ENCODE measurements around the gene ZC3H15.

Gene ZC3H15

DNA sequence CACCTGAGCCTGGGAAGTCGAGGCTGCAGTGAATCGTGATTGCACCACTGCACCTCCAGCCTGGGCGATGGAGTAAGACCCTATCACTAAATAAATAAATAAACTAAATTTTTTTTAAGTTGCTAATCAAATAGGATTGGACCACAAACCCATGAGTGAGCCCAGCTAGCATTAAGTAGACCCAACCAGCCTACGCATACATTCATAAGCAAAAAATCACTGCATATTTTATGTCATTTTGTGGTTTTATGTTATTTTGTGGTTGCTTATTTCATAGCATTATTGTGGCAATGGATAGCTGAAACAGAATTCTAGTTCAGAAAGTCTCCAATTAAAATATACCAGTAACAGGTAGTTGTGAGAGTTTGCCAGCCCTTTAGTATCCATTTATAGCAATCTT is 29.1 kb upstream of the ZC3H15 start:
- Histone ChIP-seq H3K9me3 (ENCODE audit: control insufficient read depth, insufficient read depth, low read length) (no peaks in the 10 kb centered on the region), H3K4me3 (ENCODE audit: low read length) (no peak overlapping the region), H4K20me1 (ENCODE audit: control insufficient read depth, insufficient read depth, low read depth, low read length) (no peaks in the 10 kb centered on the region), H3K27ac (ENCODE audit: low read depth, low read length) (no peak overlapping the region), H3K4me1 (ENCODE audit: control insufficient read depth, low read length) (no peaks in the 10 kb centered on the region), H3K79me2 (ENCODE audit: control insufficient read depth, low read length) (no peaks in the 10 kb centered on the region), H3F3A (ENCODE audit: control insufficient read depth, insufficient read depth) (no peaks in the 10 kb centered on the region), H3K27me3 (ENCODE audit: control insufficient read depth, low read length) (no peaks in the 10 kb centered on the region), H3K9me2 (replicated peaks; ENCODE audit: control insufficient read depth, low read length) (no peaks in the 10 kb centered on the region), H3K4me2 (ENCODE audit: low read length) (no peak overlapping the region), H3K36me3 (ENCODE audit: control insufficient read depth, low read length) (0 out of 2 replicates have a peak, but pooled peaks cover 3% of the 10 kb centered on the region)
- TF ChIP-seq, protein P1, sequence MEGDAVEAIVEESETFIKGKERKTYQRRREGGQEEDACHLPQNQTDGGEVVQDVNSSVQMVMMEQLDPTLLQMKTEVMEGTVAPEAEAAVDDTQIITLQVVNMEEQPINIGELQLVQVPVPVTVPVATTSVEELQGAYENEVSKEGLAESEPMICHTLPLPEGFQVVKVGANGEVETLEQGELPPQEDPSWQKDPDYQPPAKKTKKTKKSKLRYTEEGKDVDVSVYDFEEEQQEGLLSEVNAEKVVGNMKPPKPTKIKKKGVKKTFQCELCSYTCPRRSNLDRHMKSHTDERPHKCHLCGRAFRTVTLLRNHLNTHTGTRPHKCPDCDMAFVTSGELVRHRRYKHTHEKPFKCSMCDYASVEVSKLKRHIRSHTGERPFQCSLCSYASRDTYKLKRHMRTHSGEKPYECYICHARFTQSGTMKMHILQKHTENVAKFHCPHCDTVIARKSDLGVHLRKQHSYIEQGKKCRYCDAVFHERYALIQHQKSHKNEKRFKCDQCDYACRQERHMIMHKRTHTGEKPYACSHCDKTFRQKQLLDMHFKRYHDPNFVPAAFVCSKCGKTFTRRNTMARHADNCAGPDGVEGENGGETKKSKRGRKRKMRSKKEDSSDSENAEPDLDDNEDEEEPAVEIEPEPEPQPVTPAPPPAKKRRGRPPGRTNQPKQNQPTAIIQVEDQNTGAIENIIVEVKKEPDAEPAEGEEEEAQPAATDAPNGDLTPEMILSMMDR (IDR thresholded peaks at IDR 0.05; ENCODE audit: low read depth, low read length, poor library complexity, severe bottlenecking): no peak
- no peak for TF ChIP-seq EZH2phosphoT487 (IDR thresholded peaks at IDR 0.05; ENCODE audit: borderline replicate concordance, low read length)

DNA sequence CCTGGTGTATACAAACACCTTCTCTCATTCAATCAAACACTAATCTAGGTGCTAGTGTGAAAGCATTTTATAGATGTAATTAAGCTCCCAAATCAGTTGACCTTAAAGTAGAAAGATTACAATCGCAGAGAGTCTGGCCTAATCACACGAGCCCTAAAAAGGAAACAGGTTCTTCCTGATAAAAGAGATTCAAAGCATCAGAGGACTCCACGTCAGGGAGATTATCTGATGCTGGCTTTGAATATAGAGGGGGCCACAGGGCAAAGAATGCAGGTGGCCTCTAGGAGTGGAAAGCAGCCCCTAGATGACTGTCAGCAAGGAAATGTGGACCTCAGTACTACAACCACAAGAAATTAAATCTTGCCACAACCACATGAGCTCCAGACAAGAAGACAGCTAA is 28.2 kb upstream of the ZC3H15 start:
- Histone ChIP-seq H3K4me3 (ENCODE audit: low read length) (no peak overlapping the region), H3K36me3 (ENCODE audit: control insufficient read depth, low read length) (0 out of 2 replicates have a peak, but pooled peaks cover 3% of the 10 kb centered on the region), H3K27me3 (ENCODE audit: control insufficient read depth, low read length) (no peaks in the 10 kb centered on the region), H3F3A (ENCODE audit: control insufficient read depth, insufficient read depth) (no peaks in the 10 kb centered on the region), H3K4me2 (ENCODE audit: low read length) (no peak overlapping the region), H3K9me3 (ENCODE audit: control insufficient read depth, insufficient read depth, low read length) (no peaks in the 10 kb centered on the region), H3K9me2 (replicated peaks; ENCODE audit: control insufficient read depth, low read length) (no peaks in the 10 kb centered on the region), H3K4me1 (ENCODE audit: control insufficient read depth, low read length) (no peaks in the 10 kb centered on the region), H3K27ac (ENCODE audit: low read depth, low read length) (no peak overlapping the region), H3K79me2 (ENCODE audit: control insufficient read depth, low read length) (no peaks in the 10 kb centered on the region), H4K20me1 (ENCODE audit: control insufficient read depth, insufficient read depth, low read depth, low read length) (no peaks in the 10 kb centered on the region)
- no peak for TF ChIP-seq EZH2phosphoT487 (IDR thresholded peaks at IDR 0.05; ENCODE audit: borderline replicate concordance, low read length)
- TF ChIP-seq, protein P1 (IDR thresholded peaks at IDR 0.05; ENCODE audit: low read depth, low read length, poor library complexity, severe bottlenecking): no peak

DNA sequence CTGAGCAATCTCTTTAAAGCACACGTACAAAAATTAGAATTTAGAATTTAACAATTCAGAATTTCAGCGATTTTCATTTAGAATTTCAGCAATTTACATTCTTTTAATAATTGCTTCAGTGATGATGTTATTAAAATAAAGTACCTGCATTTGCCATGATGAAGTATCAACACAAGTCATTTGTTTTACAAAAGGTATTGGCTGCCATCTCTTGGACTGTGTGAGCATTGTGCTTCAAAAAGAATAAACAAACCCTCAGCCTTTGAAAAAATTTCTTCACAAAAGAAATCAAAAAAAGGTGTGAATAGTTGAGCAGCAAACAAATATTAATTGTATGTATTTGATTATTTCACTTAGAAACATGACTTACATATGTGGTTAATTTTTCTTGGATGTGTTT is 27.1 kb upstream of the ZC3H15 start:
- H3K27ac ChIP-seq (ENCODE audit: low read depth, low read length): no peak overlapping the region
- no peak for TF ChIP-seq EZH2phosphoT487 (IDR thresholded peaks at IDR 0.05; ENCODE audit: borderline replicate concordance, low read length)
- TF ChIP-seq, protein P1 (IDR thresholded peaks at IDR 0.05; ENCODE audit: low read depth, low read length, poor library complexity, severe bottlenecking): peak; percentile 26
- no peaks in the 10 kb centered on the region for H4K20me1 ChIP-seq (ENCODE audit: control insufficient read depth, insufficient read depth, low read depth, low read length)
- H3K4me2 ChIP-seq (ENCODE audit: low read length): no peak overlapping the region
- H3K9me2 ChIP-seq (replicated peaks; ENCODE audit: control insufficient read depth, low read length): no peaks in the 10 kb centered on the region
- H3K79me2 ChIP-seq (ENCODE audit: control insufficient read depth, low read length): no peaks in the 10 kb centered on the region
- H3K27me3 ChIP-seq (ENCODE audit: control insufficient read depth, low read length): no peaks in the 10 kb centered on the region
- no peaks in the 10 kb centered on the region for H3F3A ChIP-seq (ENCODE audit: control insufficient read depth, insufficient read depth)
- H3K36me3 ChIP-seq (ENCODE audit: control insufficient read depth, low read length): 0 out of 2 replicates have a peak, but pooled peaks cover 3% of the 10 kb centered on the region
- H3K9me3 ChIP-seq (ENCODE audit: control insufficient read depth, insufficient read depth, low read length): no peaks in the 10 kb centered on the region
- no peaks in the 10 kb centered on the region for H3K4me1 ChIP-seq (ENCODE audit: control insufficient read depth, low read length)
- H3K4me3 ChIP-seq (ENCODE audit: low read length): no peak overlapping the region
